ENCODE data around the gene C18orf63. TPM values are rescaled to one million over a fixed set of nuclear protein-coding genes. Genes with fewer than 3 reads are reported as not detected.

C18orf63 gene
- total RNA-seq, 1 experiment from 2014 or later, result not detected

DNA sequence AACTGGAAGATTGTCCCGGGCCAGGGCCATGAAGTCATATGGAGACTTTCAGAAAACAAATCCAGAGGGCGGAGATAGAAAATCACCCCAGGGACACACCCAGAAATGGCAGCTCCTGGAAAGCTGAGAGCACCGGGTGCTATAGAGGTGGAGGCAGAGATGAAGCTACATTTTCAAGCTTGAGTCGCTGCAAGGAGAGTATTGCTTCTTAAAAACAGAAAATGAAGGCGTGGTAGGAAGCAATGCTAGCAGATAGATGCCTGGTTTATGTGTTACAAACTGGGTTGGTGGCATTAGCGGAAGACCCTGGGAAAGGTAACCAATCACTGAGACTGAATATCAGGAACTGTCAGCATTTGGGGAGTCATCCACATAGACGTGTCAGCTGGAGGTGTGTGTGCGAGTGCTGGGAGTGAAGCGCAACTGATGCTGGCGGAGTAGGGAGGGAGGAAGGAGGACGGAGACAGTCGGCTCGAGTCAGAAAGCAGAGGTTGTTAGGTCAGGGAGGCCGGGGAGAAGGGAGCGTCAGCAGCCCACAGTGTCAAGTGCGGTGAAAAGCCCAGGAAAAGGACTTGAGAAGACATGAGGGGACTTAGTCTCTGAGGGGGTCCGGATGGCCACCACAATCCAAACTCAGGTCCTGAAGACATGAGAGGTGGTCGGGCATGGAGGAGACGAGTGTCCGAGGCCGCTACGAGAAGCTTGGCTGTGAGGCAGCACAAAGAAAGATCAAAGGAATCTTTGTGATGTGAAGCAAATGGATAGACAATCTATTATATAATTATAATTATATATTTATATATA, 45.4 kb downstream of the C18orf63 start:
- ATAC-seq (no peak), DNase-seq (no peak)
- Histone ChIP-seq H2AFZ (ENCODE audit: low read length) (no peak overlapping the region), H3K9ac (ENCODE audit: low read length) (no peak overlapping the region), H3K4me3 (ENCODE audit: low read length) (no peak overlapping the region), H4K20me1 (ENCODE audit: low read length) (no peaks in the 10 kb centered on the region), H3K36me3 (ENCODE audit: low read depth, low read length) (no peaks in the 10 kb centered on the region), H3K27ac (ENCODE audit: low read length) (no peak overlapping the region), H3K9me2 (replicated peaks; ENCODE audit: low read length) (no peaks in the 10 kb centered on the region), H3K9me3 (ENCODE audit: low read length) (no peaks in the 10 kb centered on the region), H3K4me1 (ENCODE audit: insufficient read depth, low read length) (no peaks in the 10 kb centered on the region), H3K4me2 (ENCODE audit: low read length) (no peak overlapping the region), H3K27me3 (ENCODE audit: low read length) (peaks cover 15% of the 10 kb centered on the region), H3F3A (ENCODE audit: low read length, unreplicated experiment) (no peaks in the 10 kb centered on the region), H3K79me2 (ENCODE audit: low read length) (no peaks in the 10 kb centered on the region)
- CTCF ChIA-PET, result no interaction called here
- POLR2A ChIA-PET (ENCODE audit: unreplicated experiment), result no interaction called here
- BruUV-seq (replicated peaks), result no TSS peak
- intact Hi-C loops (cut with micrococcal nuclease), result loop anchor here (5.0 kb wide), 1 partner anchor 1759 kb away; no protein-coding TSS in a partner anchor
- no peak for TF ChIP-seq EZH2 (IDR thresholded peaks at IDR 0.05; ENCODE audit: low read length, unreplicated experiment)
- TF ChIP-seq, protein P1, sequence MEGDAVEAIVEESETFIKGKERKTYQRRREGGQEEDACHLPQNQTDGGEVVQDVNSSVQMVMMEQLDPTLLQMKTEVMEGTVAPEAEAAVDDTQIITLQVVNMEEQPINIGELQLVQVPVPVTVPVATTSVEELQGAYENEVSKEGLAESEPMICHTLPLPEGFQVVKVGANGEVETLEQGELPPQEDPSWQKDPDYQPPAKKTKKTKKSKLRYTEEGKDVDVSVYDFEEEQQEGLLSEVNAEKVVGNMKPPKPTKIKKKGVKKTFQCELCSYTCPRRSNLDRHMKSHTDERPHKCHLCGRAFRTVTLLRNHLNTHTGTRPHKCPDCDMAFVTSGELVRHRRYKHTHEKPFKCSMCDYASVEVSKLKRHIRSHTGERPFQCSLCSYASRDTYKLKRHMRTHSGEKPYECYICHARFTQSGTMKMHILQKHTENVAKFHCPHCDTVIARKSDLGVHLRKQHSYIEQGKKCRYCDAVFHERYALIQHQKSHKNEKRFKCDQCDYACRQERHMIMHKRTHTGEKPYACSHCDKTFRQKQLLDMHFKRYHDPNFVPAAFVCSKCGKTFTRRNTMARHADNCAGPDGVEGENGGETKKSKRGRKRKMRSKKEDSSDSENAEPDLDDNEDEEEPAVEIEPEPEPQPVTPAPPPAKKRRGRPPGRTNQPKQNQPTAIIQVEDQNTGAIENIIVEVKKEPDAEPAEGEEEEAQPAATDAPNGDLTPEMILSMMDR (conservative IDR thresholded peaks at IDR 0.05; ENCODE audit: low read depth, low read length), result no peak

DNA sequence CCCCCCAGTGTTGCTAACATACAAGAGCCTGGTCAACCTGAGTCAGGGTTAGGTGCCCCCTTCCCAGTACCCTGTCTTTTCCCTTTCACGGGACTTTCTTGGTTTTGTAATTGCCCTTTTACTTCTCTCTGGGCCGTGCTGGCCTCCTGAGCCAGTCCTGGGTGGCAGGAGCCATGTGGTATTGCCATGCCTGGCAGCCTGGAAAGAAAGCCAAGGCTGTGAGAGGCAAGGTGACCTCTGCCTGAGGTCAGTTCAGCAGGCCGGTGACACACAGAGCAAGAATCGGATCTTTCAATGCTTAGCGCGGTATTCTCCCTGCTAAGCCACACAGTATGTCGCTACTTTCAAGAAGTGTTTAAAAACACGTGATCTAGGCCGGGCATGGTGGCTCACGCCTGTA, 52.3 kb downstream of the C18orf63 start:
- ChIA-PET POLR2A (ENCODE audit: unreplicated experiment) (no interaction called here), CTCF (no interaction called here)
- H3K9me2 ChIP-seq (replicated peaks; ENCODE audit: low read length), result no peaks in the 10 kb centered on the region
- H3K27ac ChIP-seq (ENCODE audit: low read length), result no peak overlapping the region
- no peaks in the 10 kb centered on the region for H3K36me3 ChIP-seq (ENCODE audit: low read depth, low read length)
- intact Hi-C loops (cut with micrococcal nuclease), result no loop called here
- H3K4me1 ChIP-seq (ENCODE audit: insufficient read depth, low read length), result no peaks in the 10 kb centered on the region
- BruUV-seq (replicated peaks), result no TSS peak
- TF ChIP-seq EZH2phosphoT487 (IDR thresholded peaks at IDR 0.05; ENCODE audit: borderline replicate concordance, low read length) (no peak), EZH2 (IDR thresholded peaks at IDR 0.05; ENCODE audit: low read length, unreplicated experiment) (no peak)
- TF ChIP-seq, protein P1 (conservative IDR thresholded peaks at IDR 0.05; ENCODE audit: low read depth, low read length), result no peak
- H3K9ac ChIP-seq (ENCODE audit: low read length), result no peak overlapping the region
- no peaks in the 10 kb centered on the region for H3K9me3 ChIP-seq (ENCODE audit: low read length)
- peaks cover 58% of the 10 kb centered on the region for H3K27me3 ChIP-seq (ENCODE audit: low read length)
- DNase-seq (no peak), ATAC-seq (no peak)
- H3K79me2 ChIP-seq (ENCODE audit: low read length), result no peaks in the 10 kb centered on the region
- no peak overlapping the region for H3K4me3 ChIP-seq (ENCODE audit: low read length)
- H3K4me2 ChIP-seq (ENCODE audit: low read length), result no peak overlapping the region
- H3F3A ChIP-seq (ENCODE audit: low read length, unreplicated experiment), result no peaks in the 10 kb centered on the region
- no peak overlapping the region for H2AFZ ChIP-seq (ENCODE audit: low read length)
- H4K20me1 ChIP-seq (ENCODE audit: low read length), result no peaks in the 10 kb centered on the region

Data from PC-3 (cell line).